ENCODE data around the gene DAB2IP.
"Not testable (repeated sequence)": the region's sequence is repeated elsewhere in the genome, so short reads cannot be mapped to it uniquely, and the experiment has no call there.

Gene DAB2IP

DNA sequence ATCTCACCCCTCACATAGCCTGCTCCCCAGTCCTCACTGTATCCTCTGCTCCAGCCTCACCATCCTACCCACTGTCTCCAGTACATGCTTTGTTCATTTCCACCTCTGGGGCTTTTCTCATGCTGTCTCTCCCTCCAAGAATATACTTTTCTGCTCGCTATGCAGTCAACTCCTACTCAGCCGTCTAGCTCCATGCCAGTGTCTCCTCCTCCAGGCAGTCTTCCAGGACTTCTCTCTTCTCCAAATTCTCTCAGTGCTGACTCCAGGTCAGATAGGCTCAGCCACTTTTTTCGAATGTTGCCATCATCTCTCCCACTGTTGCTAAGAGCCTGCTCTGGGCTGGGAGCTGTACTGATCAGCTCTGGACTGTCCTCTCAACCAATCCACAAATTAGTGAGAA, 8.0 kb upstream of the DAB2IP start:
- in situ Hi-C loops (cut with HindIII; ENCODE audit: low sequenced_read_pairs) = no loop called here

DNA sequence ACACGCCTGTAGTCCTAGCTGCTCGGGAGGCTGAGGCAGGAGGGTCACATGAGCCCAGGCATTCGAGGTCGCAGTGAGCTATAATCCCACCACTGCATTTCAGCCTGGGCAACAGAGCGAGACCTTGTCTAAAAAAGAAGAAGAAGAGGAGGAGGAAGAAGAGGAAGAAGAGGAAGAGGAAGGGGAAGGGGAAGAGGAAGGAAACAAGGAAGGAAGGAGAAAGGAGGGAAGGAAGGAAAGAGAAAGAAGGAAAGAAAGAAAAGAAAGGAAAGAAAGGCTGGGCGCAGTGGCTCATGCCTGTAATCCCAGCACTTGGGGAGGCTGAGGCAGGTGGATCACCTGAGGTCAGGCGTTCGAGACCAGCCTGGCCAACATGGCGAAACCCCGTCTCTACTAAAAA, 7.4 kb upstream of the DAB2IP start:
- in situ Hi-C loops (cut with HindIII; ENCODE audit: low sequenced_read_pairs) = not testable (repeated sequence)

DNA sequence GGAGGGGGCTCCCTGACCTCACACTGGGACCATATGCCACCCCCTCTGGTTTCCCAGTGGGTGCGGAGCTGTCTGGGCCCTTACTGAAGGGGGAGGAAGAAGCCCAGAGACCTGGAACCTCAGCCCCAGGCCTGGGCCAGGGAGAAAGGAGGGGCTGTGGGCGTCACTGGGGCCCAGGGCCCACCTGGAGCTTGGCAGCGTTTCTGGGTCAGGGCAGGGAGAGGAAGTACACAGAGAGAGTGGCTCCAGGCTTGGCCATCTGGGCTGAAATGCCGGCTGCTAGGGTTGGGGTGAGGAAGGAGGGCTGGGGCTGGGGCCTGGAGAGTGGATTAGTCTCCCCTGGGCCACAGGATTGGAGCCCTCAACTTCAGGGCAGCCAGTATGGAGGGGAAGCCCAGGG, 6.4 kb upstream of the DAB2IP start:
- in situ Hi-C loops (cut with HindIII; ENCODE audit: low sequenced_read_pairs) = no loop called here

DNA sequence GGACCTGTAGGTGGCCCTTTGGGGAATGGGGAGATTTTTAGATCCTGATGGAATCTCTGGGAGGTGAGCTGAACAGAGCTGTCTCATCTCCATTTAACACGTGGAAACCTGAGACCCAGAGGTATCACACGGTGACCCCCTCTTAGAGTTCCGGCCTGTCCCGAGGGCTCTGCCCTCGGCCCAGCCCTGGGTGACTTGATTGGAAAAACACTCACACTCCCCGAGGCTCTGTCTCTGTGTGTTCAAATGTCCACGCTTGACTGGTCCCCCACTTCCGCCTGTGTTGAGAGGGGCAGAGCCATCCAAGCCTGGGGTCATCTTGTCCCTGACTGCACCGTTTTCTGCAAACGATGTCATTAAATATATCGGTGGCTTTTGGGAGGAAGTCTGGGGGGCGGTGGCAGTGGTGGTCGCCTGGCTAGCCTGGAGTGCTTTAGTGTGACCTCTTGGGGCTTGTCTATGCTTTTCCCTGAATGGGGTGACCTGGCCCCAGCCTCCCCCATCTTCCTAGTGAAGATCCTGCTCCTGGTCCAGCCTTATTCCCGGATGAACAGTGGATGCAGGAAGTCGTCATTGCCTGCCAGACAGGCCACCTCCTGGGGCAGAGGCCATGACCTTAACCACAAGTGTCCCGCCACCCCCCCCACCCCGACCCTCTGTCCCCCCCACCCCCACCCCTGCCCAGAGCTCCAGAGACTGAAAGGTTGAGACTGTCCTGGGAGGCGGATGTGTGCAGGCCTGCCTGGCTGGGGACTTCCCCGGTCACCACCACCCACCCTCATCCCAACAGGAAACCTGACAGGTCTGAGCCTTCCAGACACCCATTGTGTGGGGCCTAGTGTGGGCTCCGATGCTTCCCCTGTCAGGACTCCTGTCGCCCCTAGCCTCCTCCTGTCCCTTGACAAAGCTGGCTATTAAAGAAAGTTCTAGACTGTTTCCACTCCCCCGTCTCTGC, 5.3 kb upstream of the DAB2IP start:
- in situ Hi-C loops (cut with HindIII; ENCODE audit: low sequenced_read_pairs) = no loop called here

DNA sequence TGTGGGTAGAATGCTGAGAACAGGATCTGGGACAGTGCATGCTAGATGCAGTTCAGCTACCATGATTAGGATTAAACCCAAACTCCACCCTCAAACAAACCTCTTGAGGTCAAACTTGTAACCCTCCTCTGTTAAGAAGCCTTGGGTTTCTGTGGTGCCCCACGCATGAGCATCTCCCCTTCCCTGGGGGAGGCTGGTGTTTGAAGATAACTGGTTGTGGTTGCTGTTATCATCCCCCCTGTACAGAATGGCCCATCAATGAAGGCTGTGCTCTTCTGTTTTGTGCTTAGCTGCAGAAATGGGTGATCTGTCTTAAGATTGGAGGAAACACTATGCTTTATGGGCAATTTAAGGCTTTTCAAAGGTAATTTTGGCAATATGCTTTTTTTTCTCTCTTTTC, 4.4 kb upstream of the DAB2IP start:
- in situ Hi-C loops (cut with HindIII; ENCODE audit: low sequenced_read_pairs) = no loop called here

DNA sequence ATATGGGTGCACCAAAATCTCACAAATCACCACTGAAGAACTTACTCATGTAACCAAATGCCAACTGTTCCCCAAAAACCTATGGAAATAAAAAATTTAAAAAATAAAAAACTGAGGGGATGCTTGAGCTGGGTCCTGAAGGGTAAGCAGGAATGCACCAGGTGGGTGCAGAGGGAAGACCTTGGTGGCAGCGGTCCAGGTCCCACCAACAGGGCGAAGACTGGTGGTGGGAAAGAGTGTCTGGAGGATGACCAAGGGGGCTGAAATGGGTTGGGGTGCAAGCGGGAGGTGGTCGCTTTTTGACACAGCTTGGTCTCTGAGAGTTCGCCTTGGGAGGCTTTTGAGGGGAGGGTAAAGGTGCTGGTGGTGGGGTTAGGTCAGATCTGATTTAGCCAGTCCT, 3.3 kb upstream of the DAB2IP start:
- in situ Hi-C loops (cut with HindIII; ENCODE audit: low sequenced_read_pairs) = no loop called here

DNA sequence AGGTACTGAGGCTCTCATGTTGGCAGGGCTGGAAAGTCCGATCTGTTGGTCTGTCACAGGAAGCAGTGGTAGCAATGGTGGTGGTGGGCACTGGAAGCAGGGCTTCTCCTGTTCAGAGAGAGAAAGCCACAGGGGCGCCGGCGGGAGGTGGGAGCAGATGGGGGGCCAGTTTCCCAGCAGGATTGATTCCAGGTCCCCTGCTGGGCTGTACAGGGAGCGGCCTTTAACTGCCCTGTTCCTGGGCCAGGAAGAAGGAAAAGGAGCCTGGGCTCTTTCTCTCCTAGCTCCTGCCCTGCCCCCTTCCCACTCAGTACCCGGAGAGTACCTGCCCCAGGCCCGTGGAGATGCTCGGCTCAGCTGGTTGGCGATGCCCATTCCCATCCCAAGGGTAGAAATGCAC, 2.6 kb upstream of the DAB2IP start:
- in situ Hi-C loops (cut with HindIII; ENCODE audit: low sequenced_read_pairs) = no loop called here

DNA sequence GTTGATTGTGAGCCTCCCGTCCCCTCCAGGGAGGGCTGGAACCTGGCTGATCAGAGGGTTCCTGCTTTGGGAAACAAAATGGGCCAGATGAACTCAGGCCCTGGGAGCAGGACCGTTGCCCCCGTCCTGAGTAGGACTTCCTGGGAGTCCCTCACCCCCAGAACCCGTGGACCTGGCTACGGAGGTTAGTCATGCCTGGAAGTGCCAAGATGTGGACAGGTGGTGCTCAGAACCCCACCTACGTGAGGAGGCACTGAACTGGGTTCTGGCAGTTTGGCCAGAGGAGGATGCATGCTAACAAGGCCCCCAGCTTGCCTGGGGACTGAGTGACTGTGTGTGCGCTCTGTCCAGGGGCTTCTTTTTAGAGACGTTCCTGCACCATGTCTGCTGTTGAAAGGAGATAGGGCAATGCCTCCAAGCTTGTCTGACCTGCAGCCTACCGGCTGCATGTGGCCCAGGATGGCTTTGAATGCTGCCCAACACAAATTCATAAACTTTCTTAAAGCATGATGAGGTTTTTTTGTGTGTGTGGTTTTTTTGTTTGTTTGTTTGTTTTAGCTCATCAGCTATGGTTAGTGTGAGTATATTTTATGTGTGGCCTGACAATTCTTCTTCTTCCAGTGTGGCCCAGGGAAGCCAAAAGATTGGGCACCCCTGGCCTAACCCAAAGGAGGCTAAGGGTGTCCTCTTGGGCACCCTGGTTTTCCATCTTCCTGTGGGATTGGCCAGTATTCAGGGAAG, 1.8 kb upstream of the DAB2IP start:
- in situ Hi-C loops (cut with HindIII; ENCODE audit: low sequenced_read_pairs) = no loop called here

DNA sequence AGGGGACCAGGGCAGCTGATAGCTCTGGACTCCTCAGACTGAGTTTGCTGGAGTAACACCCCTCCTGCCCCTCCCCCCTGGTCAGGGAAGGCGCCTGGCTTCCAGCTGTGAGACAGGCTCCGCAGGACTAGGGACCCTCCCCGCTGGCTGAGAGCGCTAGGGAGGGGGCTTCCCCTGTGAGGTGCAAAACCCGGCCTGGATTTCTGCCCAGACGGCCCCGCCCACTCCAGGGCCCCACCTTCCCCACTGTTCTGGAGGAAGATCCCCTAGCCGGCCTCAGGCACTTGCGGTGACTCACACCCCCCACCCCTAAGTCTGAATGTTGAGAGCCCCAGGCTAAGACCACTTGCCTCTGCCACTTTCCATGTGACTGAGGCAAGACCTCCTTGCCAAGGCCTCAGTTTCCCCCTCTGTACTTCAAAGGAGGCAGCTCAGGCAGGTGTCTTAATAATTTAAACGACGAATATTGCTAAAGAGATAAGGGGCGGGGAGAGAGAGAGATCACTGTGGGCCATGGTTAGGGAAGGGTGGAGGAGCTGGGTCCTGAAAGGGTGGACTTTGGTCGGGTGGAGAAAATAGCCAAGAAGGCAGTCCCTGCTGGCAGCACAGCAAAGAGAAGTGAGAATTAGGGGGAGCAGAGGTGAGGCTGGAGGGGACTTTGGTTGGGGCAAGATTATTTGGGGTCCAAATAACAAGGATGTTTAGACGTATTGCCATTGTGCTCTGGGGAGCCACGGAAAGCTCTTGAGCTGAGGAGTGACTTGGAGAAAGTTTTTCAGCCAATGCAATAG, 1.0 kb upstream of the DAB2IP start:
- in situ Hi-C loops (cut with HindIII; ENCODE audit: low sequenced_read_pairs) = no loop called here

DNA sequence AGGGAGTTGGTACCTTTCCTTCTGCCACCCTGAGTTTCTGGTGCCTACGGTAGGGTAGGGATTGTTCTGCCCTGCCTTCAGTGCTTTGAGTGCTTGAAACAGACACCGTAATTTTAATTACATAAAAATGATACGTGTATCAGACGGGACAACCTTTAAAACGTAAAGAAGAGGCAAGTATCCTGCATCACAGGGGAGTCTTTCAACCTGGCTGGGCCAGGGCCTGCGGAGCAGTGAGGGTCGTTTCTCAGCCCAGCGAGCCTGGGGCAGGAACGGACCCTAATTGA, 483 bp upstream of the DAB2IP start:
- in situ Hi-C loops (cut with HindIII; ENCODE audit: low sequenced_read_pairs) = no loop called here

DNA sequence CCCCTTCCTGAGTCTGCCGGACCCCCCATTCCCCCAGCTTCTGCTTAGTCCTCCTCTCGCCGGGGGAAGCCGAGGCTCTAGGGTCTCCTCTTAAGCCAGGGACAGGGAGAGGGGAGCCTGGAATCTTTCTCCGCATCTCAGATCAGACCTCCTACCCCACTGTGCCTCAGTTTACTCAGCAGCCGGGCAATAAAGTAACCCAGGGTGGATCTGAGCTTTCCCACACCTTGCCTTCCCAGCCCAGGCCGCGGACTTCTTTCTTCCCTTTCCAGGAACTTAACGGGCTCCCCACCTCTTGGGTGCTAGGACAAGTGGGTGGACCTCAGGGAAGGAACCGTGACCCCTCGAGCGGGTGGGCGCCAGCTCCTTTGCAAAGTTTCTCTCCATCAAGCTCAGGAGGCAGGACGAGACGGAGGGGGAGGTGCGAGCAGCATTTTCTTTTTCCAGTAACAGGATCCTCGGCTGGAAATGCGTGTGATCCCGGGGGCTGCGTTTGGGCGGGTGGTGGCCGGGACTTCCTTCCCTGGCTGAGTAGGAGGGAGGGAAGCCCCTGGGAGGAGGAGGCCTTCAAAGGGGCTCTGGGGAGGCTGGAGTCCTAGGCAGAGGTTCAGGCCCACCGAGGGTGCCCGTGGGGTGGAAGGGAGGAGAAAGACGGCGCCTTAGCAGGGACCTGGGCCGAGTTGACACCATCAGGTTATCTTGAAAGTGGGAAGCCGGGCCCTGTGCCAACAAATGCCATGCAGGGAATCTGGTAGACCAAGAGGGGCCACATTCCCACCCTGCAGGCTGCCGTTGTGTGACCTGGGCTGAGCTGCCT, 795 bp downstream of the DAB2IP start:
- in situ Hi-C loops (cut with HindIII; ENCODE audit: low sequenced_read_pairs) = no loop called here

DNA sequence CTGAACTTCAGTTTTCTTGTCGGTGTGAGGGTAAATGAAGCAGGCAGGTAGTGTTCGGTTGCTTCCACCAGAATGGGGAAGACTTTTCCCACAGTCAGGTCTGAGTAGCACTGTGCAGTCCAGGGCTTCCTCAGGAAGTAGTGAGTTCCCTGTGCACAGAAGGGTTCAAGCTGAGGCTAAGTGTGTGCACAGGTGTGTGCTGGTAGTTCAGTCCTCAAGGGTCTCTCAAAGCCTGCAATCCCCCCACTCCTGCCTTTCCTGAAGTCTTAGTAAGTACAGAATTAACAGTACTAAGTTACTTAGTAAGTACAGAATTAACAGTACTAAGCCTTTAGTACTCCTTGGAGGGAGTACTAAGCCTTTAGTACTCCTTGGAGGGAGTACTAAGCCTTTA, 1.4 kb downstream of the DAB2IP start:
- in situ Hi-C loops (cut with HindIII; ENCODE audit: low sequenced_read_pairs) = no loop called here

DNA sequence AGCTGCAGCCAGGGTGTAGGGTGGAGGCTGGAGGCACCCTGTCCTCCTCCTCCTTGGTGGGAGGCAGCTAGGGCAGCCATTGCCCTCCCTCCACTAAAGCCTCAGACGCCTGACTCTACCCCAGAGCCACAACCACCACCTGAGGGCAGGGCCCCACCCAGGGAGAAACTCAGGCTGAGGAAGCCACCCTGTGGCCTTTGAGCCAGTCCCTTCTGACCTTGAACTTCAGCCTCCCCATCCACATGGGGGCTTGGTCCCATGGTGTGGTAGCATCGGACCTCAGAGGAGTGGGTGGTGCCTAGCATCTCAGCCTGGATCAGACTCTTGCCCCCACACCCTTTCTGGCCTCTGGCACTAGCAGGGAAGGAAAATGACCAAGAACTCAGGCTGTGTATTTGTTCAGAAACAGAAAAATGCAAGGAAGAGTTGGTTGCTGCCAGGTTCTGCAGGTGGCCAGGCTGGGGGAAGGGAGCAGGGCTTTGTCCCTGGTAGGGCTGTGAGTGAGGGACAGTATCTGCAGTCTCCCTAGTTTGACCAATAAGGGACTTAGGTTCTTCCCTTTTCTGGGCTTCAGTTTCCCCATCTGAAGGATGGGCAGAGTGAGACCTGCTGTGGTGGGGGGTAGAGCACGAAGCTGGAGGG, 3.2 kb downstream of the DAB2IP start:
- in situ Hi-C loops (cut with HindIII; ENCODE audit: low sequenced_read_pairs) = no loop called here

DNA sequence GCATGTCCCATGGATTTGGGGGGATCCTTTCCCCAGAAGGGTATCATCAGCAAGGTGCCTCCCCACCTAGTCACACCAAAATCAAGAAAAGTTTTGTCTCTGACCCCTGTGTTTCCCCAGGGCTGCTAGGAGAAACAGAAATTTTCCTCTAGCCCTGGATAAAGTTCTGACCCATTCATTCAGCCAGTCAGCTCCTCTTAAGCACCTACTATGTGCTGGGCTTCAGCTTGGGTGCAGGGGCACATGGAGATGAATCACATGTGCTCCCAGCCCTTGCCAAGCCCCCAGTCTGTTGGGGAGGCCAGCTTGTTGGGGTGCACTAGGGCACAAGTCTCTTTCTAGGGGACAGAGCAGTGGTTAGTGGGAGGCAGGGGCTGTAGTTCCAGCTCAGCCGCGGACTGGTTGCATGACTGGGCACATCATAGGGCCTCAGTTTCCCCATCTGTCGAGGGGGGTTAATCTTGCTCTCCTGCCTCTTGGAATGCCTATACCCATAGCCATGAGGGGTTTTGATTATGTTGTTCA, 3.9 kb downstream of the DAB2IP start:
- in situ Hi-C loops (cut with HindIII; ENCODE audit: low sequenced_read_pairs) = no loop called here

DNA sequence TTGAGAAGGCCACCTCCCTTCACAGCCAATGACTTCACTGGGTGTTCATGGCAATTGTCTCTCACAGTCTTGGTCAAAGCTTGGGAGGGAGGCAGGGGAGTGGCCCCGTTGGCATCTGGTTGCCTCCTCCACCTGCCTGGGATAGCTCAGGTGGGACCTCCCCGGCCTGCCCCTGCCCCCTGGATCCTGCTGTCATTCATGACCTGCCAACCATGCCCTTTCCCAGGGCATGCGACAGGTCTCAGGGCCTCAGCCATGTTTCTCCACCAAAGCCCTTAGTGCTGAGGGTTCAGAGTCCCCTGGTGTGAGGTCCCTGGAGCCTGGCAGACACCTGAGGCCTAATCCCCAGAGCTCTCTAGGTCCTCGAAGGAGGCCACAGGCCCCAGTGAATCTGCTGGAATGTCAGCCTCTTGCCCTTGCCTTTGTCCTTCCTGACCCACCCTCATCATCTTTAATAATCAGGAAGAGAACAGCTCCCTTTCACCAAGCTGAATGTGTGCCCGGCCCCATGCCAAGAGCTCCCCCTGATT, 5.6 kb downstream of the DAB2IP start:
- in situ Hi-C loops (cut with HindIII; ENCODE audit: low sequenced_read_pairs) = no loop called here

DNA sequence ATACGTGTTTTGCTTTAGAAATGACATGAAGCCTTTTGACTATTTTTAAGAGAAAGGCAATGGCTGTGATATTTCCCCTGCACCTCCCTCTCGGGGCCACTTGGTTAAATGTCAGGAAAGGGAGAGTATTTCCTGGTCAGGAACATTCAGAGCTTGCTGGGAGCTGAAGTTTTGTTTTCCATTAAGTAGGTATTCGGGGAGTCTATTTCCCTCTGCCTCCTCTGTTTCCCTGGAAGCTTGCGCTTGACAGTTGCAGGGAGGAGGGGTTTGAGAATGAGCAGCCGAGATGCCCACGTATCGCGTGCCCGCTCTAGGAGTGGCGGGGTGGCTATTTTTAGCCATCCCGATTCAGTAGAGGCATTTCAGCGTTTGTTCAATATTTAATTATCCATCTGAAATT, 6.7 kb downstream of the DAB2IP start:
- in situ Hi-C loops (cut with HindIII; ENCODE audit: low sequenced_read_pairs) = no loop called here

DNA sequence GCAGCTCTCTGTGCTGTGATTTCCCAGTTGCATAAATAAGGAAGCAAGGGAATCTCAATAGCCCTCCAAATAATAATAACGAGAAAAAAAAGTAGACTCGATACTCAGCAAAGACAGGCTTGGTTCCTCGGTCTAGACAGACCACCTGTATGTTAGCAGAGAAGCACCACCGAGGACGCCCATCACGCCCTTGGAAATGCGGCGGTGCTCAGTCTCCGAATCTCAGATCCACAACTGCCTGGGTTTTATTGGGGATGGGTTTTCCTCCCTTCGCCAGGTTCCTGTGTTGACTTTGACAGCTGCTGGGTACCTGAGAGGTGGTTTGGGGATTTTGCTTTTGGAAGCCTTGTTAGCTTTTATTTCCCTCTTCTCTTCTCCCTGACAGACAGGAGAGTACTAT, 7.2 kb downstream of the DAB2IP start:
- in situ Hi-C loops (cut with HindIII; ENCODE audit: low sequenced_read_pairs) = no loop called here

DNA sequence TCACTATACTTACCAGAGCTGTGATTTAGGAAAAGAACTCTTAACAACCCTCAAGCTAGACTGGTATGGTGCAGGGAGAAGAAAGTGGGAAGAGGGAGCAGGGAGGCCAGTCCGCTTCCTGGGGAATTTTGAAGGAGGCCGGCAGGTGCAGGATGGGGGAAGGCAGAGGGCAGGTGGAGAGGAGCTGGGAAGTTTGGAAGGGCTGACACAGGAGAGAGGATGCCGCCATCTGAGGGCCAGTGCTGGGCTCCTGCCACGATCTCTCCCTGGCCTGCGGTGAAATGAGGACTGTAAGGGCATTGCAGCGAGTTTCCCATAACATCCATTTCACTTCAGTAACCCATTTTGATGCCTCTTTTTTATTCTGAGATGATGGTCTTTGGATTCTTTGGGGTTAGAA, 8.9 kb downstream of the DAB2IP start:
- in situ Hi-C loops (cut with HindIII; ENCODE audit: low sequenced_read_pairs) = no loop called here

DNA sequence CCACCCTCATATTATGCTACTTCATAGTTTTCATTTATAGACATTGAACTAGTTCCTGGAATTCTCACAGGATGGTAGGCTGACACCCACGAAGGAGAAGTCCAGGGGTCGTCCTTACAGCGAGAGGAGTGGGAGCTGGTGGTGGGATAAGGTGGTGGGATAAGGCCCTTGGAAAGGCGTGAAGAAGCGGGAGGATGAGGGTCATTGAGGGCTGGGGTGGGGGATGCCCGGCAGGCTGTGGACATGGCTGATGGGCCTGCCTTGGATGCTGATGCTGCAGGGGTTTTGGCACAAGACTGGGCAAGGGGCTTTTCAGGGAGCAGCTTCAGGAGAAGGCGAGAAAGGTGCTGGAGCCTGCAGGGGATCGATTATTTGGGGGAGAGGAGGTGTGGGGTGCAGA, 9.4 kb downstream of the DAB2IP start:
- in situ Hi-C loops (cut with HindIII; ENCODE audit: low sequenced_read_pairs) = no loop called here

DNA sequence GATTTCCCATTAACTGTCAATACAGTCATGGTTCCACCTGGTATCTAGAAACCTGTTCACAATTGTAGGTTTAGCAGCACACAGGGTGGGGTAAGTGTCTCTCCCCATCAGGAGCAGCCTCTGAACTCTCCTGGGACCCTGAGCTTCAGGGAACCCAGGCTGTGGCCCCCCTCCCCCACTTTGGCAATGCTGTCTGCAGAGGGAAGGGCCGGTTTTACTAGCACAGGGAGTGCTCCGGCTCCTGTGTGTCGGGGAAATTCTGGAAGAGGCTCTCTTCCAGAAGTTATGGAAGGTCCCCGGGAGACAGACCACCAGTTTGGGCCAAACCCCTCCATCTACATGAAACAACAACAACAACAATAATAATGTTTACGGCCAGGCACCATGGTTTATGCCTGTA, 9.9 kb downstream of the DAB2IP start:
- in situ Hi-C loops (cut with HindIII; ENCODE audit: low sequenced_read_pairs) = no loop called here

Measured in DLD1 (cell line).